GM18502 (cell line): ENCODE results near the gene NFIC.
"Not testable (repeated sequence)": the region's sequence is repeated elsewhere in the genome, so short reads cannot be mapped to it uniquely, and the experiment has no call there.

Source experiments
- ATAC-seq: cut with Tn5 transposase; IDR thresholded peaks from one replicate; pipeline ENCODE4 v1.9.1; 2021; ENCODE audit warnings: mild to moderate bottlenecking; ENCODE audit not compliant: unreplicated experiment, poor library complexity

Gene NFIC

GRCh38 chr19:3501780-3502179 is 135.4 kb downstream of the NFIC start:
- no peak for ATAC-seq

DNA sequence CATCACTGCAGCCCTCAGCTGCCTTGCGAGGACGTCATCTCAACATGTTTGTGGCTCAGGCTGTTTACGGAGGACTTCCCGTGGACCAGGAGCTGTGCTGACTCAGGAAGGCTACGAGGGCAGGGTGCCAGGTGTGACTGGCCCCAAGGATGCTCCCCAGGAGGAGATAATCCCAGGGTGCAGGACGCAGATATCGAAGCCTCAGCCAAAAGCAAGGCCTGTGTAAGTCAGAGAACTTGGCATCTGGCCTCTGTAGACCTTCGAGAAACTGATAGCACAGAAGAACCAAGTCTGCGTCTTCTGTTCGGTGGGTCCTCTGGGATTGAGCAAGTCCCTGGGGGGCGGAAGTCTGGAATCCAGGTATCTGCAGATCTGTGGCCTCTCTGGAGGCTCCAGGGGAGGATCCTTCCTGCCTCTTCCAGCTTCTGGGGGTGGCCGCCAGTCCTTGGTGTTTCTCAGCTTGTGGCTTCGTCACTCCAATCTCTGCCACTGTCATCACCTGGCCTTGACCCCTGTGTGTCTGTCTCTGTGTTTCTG is 136.7 kb downstream of the NFIC start:
- ATAC-seq, result no peak

GRCh38 chr19:3504735-3505134 is 138.4 kb downstream of the NFIC start:
- ATAC-seq, result no peak

GRCh38 chr19:3505598-3506383 is 139.4 kb downstream of the NFIC start, which contains the start of gene FZR1:
TSS of gene FZR1 (plus strand) at chr19:3506311. CDS start at chr19:3522990, 16,679 bp downstream.
- peak; percentile 81 for ATAC-seq

DNA sequence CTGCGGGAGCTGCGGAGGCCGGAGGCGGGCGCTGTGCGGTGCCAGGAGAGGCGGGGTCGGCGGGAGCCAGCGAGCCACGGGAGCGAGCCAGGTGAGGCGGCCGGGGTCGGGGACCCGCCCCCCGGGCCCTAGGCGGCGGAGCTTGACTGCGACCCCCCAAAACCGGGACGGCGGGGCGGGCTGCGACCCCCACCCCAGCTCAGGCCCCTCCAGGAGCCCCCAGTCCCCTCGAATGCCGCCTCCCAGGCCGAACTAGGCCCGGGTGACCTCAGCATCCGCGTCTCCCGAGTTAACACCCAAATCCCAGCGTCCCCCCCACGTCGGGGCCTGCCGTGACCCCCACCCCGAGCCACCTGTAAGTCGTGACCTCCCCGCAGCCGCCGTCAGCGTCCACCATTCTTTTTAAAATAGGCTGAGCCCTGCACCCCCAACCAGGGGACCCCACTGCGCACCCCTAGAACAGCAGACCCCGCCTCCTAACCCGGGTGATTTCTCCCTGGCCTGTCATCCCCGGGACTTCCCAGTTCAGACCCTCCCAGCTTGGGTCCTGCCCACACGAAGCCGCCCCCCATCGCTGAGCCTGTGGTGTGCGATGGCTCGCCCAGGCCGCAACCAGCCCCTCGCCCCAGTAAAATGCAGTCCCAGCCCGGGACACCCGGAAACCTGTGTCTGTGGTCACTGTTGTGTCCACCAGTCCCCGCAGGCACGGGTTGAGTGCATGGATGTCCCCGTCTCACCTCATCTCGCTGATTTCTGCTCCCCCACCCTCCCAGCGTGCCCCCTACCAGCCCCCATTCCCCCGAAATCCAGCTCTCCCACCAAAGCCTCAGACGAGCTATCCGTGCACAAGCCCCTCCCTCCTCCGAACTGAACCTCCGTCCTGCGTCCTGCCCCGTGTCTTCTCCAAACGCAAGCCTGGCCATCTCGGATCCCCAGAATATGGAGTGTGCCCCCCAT is 140.3 kb downstream of the NFIC start:
- ATAC-seq, result peak; percentile 1

GRCh38 chr19:3507371-3508120 is 141.2 kb downstream of the NFIC start:
- ATAC-seq, result no peak

DNA sequence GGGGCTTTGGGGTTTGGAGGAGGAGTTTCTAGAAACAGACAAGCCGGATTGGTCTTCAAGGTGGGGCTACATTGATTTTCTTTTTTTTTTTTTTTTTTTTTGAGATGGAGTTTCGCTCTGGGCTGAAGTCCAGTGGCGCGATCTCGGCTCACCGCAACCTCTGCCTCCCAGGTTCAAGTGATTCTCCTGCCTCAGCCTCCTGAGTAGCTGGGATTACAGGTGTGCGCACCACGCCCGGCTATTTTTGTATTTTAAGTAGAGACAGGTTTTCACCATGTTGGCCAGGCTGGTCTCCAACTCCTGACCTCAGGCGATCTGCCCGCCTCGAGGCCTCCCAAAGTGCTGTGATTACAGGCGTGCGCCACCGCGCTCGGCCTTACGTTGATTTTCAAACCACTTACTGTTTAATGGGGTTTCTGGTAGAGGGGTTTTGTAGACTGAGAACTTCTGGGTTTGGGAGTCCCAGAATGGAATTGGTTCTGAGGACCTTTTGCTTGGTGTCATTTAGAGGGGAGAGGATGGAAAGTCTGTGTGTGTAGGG is 141.8 kb downstream of the NFIC start:
- not testable (repeated sequence) for ATAC-seq

DNA sequence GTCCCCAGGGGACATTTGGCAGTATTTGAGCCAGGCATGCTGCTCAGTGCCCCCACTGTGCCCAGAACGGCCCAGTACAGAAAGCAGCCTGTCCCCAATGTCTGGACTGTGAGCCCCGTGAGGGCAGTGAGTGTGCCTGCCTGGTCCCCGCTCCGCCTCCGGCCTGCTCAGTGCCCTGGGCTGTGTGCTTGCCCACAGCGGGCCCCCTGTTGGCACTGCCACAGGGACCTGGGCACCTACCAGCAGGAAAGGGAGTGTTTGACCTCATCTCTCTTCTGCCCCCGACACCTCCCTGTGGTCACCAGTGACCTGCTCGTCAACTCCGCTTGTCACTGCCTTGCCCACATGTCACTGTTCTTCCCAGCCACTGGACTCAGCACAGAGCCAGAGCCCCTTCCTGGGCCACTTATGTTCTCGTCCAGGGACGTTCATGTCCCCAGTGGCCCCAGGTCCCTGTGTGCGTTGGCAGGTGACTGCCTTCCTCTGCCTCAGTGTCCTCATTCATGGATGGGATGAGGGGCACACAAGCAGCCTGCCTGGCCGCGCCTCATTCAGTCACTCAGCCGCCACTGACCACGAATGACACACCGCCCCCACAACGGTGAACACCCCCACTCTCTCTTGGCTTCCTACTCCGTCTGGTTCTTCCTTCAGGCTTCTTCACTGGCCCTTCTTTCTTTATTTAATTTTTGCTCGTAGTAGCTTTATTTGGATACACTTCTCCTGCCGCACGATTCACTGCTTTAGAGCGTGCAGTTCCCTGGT is 142.6 kb downstream of the NFIC start:
- no peak for ATAC-seq

GRCh38 chr19:3509566-3509989 is 143.2 kb downstream of the NFIC start:
- ATAC-seq, result no peak

GRCh38 chr19:3510727-3511126 is 144.3 kb downstream of the NFIC start:
- ATAC-seq, result no peak

DNA sequence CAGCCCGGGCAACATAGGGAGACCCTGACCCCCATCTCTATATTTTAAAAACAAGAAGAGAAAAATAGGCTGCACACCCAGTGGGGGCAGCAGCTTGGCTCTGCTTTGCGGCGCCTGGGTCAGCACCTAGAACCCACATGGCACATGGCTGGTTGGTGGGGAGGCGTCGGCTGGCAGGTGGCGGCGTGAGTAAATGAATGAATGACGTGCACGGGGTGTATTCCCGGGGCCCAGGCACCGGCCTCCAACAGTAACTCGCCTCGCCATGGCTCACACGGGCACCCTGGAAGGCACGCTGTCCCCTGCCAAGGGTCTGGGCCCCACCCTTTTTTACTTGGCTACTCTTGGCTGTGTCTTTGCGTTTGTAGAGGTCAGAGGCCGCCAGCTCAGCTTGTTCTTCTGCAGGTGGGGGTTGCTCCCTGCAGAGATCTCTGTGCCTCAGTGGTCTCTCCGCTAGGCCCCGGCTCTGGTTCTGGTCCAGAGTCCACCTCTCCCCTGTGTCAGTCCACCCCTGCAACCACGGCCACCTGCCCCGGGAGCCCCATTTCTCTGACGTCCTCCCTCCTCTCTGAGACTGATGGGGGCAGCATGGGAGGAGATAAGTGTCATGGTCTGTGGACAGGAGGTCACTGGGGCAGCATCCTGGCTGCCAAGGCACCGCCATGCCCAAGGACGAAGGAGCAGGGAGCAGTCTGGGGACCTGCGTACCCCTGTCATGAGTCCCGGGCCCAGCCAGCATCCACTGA is 145.3 kb downstream of the NFIC start:
- ATAC-seq, result no peak

DNA sequence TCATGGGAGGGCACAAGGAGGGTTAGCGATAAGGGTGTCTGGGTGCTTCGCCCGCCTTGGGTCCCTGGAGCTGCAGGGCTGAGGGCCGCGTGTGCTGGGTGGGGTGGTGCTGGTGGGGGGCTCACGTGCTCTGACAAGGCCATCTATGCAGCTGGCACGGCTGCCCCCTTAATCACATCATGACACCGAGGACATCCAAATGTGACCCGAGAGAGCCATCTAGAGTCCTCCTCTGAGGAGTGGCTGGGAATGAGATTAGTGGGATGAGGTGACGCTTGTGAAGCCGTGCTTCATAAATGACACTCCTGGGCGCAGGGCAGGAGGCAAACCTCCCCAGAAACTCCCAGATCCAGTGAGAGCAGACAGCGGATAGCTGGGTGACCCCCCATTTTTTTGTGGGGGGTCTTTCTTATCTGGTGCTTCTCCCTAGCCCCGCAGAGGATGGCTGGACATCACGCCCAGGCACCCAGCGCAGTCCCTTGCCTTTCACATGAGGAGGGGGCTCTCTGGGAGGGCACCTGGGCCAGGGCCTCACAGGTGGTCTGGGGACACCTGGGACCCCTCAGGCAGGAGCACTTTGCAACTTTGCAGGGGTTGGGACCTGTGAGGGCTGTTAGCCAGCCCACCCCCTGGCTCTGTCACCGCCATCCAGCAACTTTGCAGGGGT is 146.3 kb downstream of the NFIC start:
- ATAC-seq, result no peak

DNA sequence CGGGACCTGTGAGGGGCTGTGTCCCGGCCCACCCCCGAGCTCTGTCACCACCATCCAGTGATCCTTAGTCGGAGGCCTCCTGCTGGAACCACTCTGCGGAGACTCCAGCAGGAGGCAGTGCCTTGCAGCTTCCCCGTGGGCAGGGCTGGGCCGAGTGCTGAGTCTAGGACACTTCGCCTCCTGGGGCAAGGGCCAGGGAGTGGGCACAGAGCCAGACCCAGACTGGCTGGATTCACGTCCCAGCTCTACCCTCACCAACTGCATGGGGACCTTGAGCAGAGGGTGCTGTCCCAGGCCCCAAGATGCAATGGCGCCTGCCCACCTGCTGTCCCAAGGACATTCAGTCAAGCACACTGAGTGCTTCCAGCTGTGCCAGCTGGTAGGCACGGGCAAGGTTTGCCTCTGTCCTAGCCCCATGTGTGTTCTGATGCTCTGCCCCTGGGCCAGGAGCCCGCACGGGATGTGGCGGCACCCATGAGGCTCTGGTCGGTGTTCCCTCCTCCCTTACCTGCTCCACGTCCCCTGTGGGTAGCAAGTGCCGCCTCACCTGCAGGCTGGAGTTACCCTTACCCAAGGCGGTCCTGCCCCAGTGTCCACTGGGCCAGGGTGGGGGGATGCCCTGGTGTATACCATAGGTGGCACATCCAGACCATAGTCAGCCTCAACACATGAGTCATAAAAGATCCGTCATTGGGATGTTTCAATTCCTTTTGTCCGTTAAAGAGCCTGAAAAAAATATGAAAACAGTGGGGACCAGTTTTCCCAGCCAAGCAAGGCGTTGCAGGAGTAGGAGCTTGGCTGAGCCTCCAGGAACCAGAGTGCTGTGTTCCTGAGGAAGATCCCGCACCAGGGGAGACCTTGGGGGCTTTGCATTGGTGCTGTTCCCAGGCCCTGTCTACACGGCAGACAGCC is 147.1 kb downstream of the NFIC start:
- no peak for ATAC-seq

DNA sequence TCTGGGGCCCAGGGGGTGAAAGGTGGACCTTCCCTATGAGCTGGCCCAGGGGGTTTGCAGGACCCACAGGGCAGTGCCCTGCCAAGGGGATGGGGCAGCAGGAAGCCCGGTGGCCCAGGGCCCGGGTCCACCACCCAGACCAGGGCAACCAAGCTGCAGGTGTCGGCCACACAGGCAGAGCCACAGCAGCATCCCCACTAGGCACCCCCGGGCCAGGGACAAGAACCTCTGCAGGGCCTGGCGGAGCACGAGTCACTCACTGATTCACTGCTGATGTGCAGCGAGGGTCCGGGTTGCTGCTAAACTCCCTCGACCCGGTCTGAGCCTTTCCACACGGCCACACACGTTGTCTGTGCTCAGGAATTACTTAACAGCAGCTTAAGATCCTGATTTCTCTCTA is 148.5 kb downstream of the NFIC start:
- ATAC-seq, result no peak

GRCh38 chr19:3515891-3516422 is 149.6 kb downstream of the NFIC start:
- ATAC-seq, result no peak

GRCh38 chr19:3516675-3517207 is 150.4 kb downstream of the NFIC start:
- ATAC-seq, result no peak
